Tibial artery (tissue), 4 donors: ENCODE measurements around the gene PACS2.

Source experiments
- DNase-seq, 2 donors: peaks; one replicate each; pipeline ENCODE4 v3.0.0-alpha.2; 2019
- H3K27ac ChIP-seq, 2 donors: fragments of 200-600 bp; sonication (generic) in 1 of 2; 1 replicate in 1 of 2; 2 replicates in 1 of 2; pipeline ENCODE4 v1.5.1; 2018 to 2019; ENCODE audit warnings: mild to moderate bottlenecking in 1 of 2
- H3K27me3 ChIP-seq, 2 donors: fragments of 200-600 bp; sonication (generic) in 1 of 2; one replicate each; pipeline versions ENCODE4 v1.5.1 to v1.6.0; 2016 to 2019
- H3K36me3 ChIP-seq, 3 donors: fragments of 200-600 bp; sonication (generic) in 2 of 3; one replicate each; pipeline ENCODE4 v1.5.1; 2016 to 2019; ENCODE audit warnings: mild to moderate bottlenecking in 2 of 3
- H3K4me1 ChIP-seq, 4 donors: fragments of 200-600 bp; sonication (generic) in 2 of 4; 1 replicate in 3 of 4; 2 replicates in 1 of 4; pipeline ENCODE4 v1.5.1; 2016 to 2019
- H3K4me3 ChIP-seq, 2 donors: fragments of 200-600 bp; sonication (generic) in 1 of 2; 1 replicate in 1 of 2; 2 replicates in 1 of 2; pipeline ENCODE4 v1.5.1; 2018 to 2019; ENCODE audit warnings: mild to moderate bottlenecking in 2 of 2
- H3K9me3 ChIP-seq, 3 donors: fragments of 200-600 bp; sonication (generic) in 1 of 3; one replicate each; pipeline ENCODE4 v1.5.1; 2016 to 2019
- intact Hi-C: fragments of 100-400 bp; cut with DNase I; formaldehyde crosslinking; loops from one replicate; pipeline ENCODE4 v1.15.0; 2023; ENCODE audit warnings: low total_unique reads
- TF ChIP-seq, protein P1 (sequence below), 2 experiments: fragments of 200-600 bp in 1 of 2; fragments of 450-650 bp in 1 of 2; IDR thresholded peaks; one replicate each; pipeline ENCODE4 v1.5.1; 2017 to 2019; ENCODE audit warnings: antibody characterized with exemption in 2 of 2, mild to moderate bottlenecking in 1 of 2, moderate library complexity in 1 of 2

PACS2 gene

DNA sequence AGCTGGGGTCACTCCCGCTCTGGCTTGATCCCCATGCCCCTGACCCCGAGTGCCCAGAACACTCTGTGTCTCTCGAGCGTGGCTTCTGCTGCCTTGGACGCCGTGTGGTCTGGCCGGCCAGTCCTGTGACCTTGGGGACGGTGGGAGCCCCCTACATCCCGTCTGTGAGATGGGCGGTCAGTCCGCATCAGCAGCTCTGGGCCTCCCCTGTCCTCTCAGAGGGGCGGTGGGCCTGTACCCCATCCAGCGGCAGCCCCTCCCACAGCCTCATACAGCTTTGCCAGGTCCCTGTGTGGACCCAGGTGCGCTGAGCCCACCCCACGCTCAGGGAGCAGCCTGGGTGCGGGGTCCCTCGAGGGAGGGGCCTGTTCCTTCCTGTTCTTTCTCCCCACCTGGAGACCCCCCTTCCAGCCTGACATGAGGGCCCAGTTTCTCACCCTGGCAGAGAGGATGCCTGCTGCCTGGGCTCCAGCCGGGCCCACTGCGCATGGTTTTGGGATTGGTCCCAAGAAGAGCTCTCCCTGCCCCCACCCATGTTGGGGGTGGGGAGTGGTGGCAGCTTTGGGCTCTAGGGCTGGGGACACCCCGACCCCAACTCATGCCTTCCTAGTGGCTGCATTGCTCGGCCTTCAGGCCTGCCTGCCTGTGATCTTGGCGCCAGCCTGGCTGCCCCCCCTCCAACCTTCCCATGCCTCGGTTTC lies 106.6 kb downstream of the PACS2 start:
- peak overlapping the region; percentile 61 to 69 for H3K4me3 ChIP-seq
- intact Hi-C loops = no loop called here
- H3K27me3 ChIP-seq = no peaks in the 10 kb centered on the region
- TF ChIP-seq, protein P1, sequence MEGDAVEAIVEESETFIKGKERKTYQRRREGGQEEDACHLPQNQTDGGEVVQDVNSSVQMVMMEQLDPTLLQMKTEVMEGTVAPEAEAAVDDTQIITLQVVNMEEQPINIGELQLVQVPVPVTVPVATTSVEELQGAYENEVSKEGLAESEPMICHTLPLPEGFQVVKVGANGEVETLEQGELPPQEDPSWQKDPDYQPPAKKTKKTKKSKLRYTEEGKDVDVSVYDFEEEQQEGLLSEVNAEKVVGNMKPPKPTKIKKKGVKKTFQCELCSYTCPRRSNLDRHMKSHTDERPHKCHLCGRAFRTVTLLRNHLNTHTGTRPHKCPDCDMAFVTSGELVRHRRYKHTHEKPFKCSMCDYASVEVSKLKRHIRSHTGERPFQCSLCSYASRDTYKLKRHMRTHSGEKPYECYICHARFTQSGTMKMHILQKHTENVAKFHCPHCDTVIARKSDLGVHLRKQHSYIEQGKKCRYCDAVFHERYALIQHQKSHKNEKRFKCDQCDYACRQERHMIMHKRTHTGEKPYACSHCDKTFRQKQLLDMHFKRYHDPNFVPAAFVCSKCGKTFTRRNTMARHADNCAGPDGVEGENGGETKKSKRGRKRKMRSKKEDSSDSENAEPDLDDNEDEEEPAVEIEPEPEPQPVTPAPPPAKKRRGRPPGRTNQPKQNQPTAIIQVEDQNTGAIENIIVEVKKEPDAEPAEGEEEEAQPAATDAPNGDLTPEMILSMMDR (IDR thresholded peaks at IDR 0.05) = no peak
- H3K4me1 ChIP-seq = peaks cover 0 to 37% (median 29%) of the 10 kb centered on the region in 4 donors
- H3K9me3 ChIP-seq = no peaks in the 10 kb centered on the region
- H3K36me3 ChIP-seq = peaks cover 0 to 17% (median 0%) of the 10 kb centered on the region in 3 donors
- H3K27ac ChIP-seq = peak overlapping the region; percentile 70 to 81
- DNase-seq = no peak

DNA sequence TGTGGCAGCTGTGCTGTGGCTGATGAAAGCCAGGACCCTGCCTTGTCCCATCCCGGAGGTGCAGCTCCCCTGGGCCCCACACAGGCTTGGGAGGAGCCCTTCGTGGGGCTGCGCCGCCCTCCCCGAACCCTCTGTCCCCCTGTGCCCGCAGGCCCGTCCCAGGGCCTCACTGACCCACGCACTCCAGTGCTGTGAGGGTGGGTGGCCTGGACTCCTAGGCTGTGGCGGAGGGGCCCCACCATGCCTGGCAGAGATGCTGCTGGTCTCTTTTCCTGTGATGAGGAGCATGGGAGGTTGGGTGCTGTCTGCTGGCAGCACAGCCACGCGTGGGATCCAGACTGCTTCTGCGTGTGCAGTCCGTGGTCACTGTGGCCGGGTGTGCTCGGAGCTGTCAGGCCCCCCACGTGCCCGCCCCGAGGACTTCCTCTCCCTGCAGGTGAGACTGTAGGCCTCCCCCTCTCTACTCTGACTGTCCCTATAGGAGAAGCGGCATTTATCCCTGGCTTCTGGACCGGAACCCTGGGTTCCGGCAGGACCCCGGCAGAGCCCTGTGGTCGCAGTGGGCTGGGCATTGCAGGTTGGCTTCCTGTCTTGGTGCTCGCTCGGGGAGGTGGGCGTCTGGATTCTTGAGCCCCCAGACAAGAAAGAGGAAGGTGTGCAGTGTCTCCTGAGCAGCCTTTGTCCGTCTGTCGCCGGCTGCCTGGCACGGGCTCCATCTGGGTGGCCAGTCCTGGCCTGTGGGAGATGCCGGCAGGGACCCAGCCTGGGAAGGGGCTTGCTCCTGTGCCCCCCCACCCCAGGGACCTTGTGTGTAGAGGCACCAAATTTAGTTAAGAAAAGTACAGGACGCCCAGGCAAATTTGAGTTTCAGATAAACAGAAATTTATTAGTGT lies 107.4 kb downstream of the PACS2 start:
- Histone ChIP-seq H3K4me3 (peak overlapping the region in 1 of 2 donors; percentile 69), H3K27ac (peak overlapping the region; percentile 70 to 81), H3K9me3 (no peaks in the 10 kb centered on the region), H3K4me1 (peaks cover 0 to 37% (median 27%) of the 10 kb centered on the region in 4 donors), H3K36me3 (peaks cover 0 to 25% (median 6%) of the 10 kb centered on the region in 3 donors), H3K27me3 (no peaks in the 10 kb centered on the region)
- DNase-seq = no peak
- intact Hi-C loops = no loop called here
- TF ChIP-seq, protein P1 (IDR thresholded peaks at IDR 0.05) = no peak

DNA sequence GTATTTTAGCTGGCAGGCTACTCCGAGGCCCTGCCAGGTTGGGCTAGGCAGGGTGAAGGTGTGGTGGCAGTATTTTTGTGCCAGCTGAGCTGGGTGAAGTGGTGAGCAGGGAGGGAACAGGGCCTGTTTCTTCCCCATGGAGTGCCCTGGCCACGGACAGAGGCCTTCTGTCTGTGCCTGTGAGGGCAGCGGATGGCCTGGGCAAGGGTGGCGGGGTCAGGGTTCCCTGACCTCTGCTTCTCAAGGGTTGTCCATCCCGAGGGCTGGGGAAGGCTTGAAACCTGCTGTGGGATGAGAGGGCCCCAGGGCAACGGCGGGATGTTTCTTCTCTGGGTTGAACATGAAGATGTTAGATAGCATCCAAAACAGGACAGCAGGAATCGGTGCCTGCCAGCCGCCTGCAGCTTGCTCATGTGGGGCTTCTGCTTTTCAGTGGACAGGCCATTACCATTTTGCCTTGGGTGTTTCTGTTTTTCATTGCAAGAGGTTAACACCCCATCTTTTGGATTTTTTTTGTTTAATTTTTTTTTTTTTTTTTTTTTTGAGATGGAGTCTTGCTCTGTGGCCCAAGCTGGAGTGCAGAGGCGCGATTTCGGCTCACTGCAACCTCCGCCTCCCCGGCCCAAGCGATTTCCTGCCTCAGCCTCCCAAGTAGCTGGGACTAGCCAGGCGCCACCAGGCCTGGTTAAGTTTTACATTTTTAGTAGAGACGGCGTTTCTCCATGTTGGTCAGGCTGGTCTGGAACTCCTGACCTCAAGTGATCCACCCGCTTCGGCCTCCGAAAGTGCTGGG lies 108.3 kb downstream of the PACS2 start:
- no peaks in the 10 kb centered on the region for H3K27me3 ChIP-seq
- DNase-seq = no peak
- intact Hi-C loops = no loop called here
- no peaks in the 10 kb centered on the region for H3K9me3 ChIP-seq
- peaks cover 0 to 37% (median 27%) of the 10 kb centered on the region in 4 donors for H3K4me1 ChIP-seq
- H3K27ac ChIP-seq = peak overlapping the region; percentile 14 to 70
- H3K36me3 ChIP-seq = peaks cover 0 to 32% (median 10%) of the 10 kb centered on the region in 3 donors
- TF ChIP-seq, protein P1 (IDR thresholded peaks at IDR 0.05) = no peak
- no peak overlapping the region for H3K4me3 ChIP-seq

DNA sequence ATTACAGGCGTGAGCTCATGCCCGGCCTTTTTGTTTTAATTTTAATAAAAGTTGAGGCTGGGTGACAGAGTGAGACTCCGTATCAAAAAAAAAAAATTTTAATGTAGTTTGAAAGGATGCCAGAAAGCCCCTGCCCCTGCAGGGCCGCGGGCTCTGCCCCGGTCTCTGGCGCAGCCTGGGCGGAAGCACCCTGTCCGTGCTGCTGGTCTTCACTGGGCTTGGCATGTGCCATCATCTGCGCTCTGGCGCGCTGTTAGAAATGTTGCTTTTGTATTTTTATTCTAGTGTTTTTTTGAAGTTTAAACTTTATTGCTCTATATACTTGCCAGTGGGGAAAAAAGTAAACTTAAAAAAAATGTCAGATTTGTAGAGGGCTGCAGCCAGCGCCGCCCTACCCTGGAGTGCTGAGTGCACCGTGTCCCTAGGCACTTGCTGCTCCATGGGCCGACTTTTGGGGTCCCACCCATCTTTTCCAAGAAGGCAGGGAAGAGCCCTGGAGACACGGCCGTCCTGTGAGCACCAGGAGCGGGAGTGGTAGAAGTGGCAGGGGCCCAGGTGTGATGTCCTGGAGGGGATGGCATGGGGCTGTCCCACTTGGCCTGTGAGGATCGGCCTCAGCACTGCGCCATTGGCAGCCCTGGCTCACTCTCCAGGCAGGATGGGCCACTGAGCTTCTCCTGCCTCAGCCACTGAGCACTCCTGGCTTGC lies 109.1 kb downstream of the PACS2 start:
- intact Hi-C loops = no loop called here
- no peak overlapping the region for H3K27ac ChIP-seq
- TF ChIP-seq, protein P1 (IDR thresholded peaks at IDR 0.05) = no peak
- no peaks in the 10 kb centered on the region for H3K27me3 ChIP-seq
- H3K9me3 ChIP-seq = no peaks in the 10 kb centered on the region
- H3K4me3 ChIP-seq = no peak overlapping the region
- no peak for DNase-seq
- H3K36me3 ChIP-seq = peaks cover 0 to 32% (median 10%) of the 10 kb centered on the region in 3 donors
- H3K4me1 ChIP-seq = peaks cover 0 to 37% (median 27%) of the 10 kb centered on the region in 4 donors

DNA sequence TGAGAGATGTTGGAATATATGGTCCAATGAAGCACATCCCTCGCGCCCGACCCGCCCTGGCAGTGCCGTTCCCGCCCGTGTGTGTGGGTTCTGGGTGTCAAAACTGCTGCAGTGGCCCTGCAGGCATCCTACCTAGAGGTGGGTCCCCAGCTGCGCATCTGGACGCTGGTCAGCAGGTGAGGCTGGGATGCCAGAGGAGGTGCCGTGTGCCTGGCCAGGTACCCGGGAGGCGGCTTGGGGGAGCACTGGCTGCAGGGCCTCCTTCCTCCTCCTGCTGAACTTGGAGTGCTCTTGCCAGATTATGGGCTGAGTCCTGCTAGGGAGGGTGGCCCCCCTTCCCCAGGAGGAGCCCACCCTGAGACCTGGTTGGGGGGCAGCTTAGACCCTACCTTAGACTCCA lies 110.3 kb downstream of the PACS2 start:
- TF ChIP-seq, protein P1 (IDR thresholded peaks at IDR 0.05) = no peak
- Histone ChIP-seq H3K9me3 (no peaks in the 10 kb centered on the region), H3K4me1 (peaks cover 0 to 27% (median 19%) of the 10 kb centered on the region in 4 donors), H3K36me3 (peaks cover 0 to 32% (median 10%) of the 10 kb centered on the region in 3 donors), H3K4me3 (no peak overlapping the region), H3K27me3 (no peaks in the 10 kb centered on the region), H3K27ac (no peak overlapping the region)
- intact Hi-C loops = no loop called here
- no peak for DNase-seq
